ENCODE results near the gene MT1E.

MT1E gene

GRCh38 chr16:56625943-56626654 is 518 bp downstream of the MT1E start:
- peaks cover 29% of the 10 kb centered on the region for H3K27me3 ChIP-seq (ENCODE audit: insufficient read depth, poor library complexity, severe bottlenecking)
- DNase-seq (ENCODE audit: low read depth in 1 of 2, low spot score in 1 of 2), result no peak
- peak overlapping the region; percentile 46 for H3K4me3 ChIP-seq (replicated peaks; ENCODE audit: insufficient read depth, low read length)
- TF ChIP-seq CTCF (IDR thresholded peaks at IDR 0.05; ENCODE audit: insufficient read depth, low read length) (no peak), POLR2AphosphoS5 (IDR thresholded peaks at IDR 0.05; ENCODE audit: low read depth) (no peak), GABPA (IDR thresholded peaks at IDR 0.05; ENCODE audit: low read depth) (no peak), REST (IDR thresholded peaks at IDR 0.05; ENCODE audit: insufficient replicate concordance, low read depth) (no peak), SPI1 (IDR thresholded peaks at IDR 0.05; ENCODE audit: borderline replicate concordance, low read depth) (no peak)
- H3K27ac ChIP-seq (replicated peaks), result no peak overlapping the region

- no peak overlapping the region for H3K27ac ChIP-seq (replicated peaks)
- H3K27me3 ChIP-seq (ENCODE audit: insufficient read depth, poor library complexity, severe bottlenecking), result peaks cover 35% of the 10 kb centered on the region
- no peak for DNase-seq (ENCODE audit: low read depth in 1 of 2, low spot score in 1 of 2)
- no peak for TF ChIP-seq SPI1 (IDR thresholded peaks at IDR 0.05; ENCODE audit: borderline replicate concordance, low read depth)
- no peak for TF ChIP-seq POLR2AphosphoS5 (IDR thresholded peaks at IDR 0.05; ENCODE audit: low read depth)
- peak overlapping the region; percentile 46 for H3K4me3 ChIP-seq (replicated peaks; ENCODE audit: insufficient read depth, low read length)
Measured at GRCh38 chr16:56626685-56627084, 1.1 kb downstream of the MT1E start.

GRCh38 chr16:56628486-56629350 is 3.1 kb downstream of the MT1E start:
- H3K27ac ChIP-seq (replicated peaks), result no peak overlapping the region
- H3K4me3 ChIP-seq (replicated peaks; ENCODE audit: insufficient read depth, low read length), result no peak overlapping the region
- no peak for DNase-seq (ENCODE audit: low read depth in 1 of 2, low spot score in 1 of 2)
- H3K27me3 ChIP-seq (ENCODE audit: insufficient read depth, poor library complexity, severe bottlenecking), result peaks cover 49% of the 10 kb centered on the region
- TF ChIP-seq REST (IDR thresholded peaks at IDR 0.05; ENCODE audit: insufficient replicate concordance, low read depth) (no peak), SPI1 (IDR thresholded peaks at IDR 0.05; ENCODE audit: borderline replicate concordance, low read depth) (no peak), POLR2AphosphoS5 (IDR thresholded peaks at IDR 0.05; ENCODE audit: low read depth) (no peak), CTCF (IDR thresholded peaks at IDR 0.05; ENCODE audit: insufficient read depth, low read length) (no peak), GABPA (IDR thresholded peaks at IDR 0.05; ENCODE audit: low read depth) (no peak)

GRCh38 chr16:56629531-56629930 is 4.0 kb downstream of the MT1E start:
- H3K27me3 ChIP-seq (ENCODE audit: insufficient read depth, poor library complexity, severe bottlenecking), result peaks cover 56% of the 10 kb centered on the region
- H3K4me3 ChIP-seq (replicated peaks; ENCODE audit: insufficient read depth, low read length), result no peak overlapping the region
- TF ChIP-seq CTCF (IDR thresholded peaks at IDR 0.05; ENCODE audit: insufficient read depth, low read length) (no peak), GABPA (IDR thresholded peaks at IDR 0.05; ENCODE audit: low read depth) (no peak), REST (IDR thresholded peaks at IDR 0.05; ENCODE audit: insufficient replicate concordance, low read depth) (no peak), SPI1 (IDR thresholded peaks at IDR 0.05; ENCODE audit: borderline replicate concordance, low read depth) (no peak), POLR2AphosphoS5 (IDR thresholded peaks at IDR 0.05; ENCODE audit: low read depth) (no peak)
- H3K27ac ChIP-seq (replicated peaks), result no peak overlapping the region
- no peak for DNase-seq (ENCODE audit: low read depth in 1 of 2, low spot score in 1 of 2)

Measured in HL-60 (cell line).